ENCODE results near the gene PCBP2.

- TF ChIP-seq EZH2 (IDR thresholded peaks at IDR 0.05; ENCODE audit: insufficient read depth, poor library complexity, severe bottlenecking): no peak
- no peak for TF ChIP-seq EZH2phosphoT487 (IDR thresholded peaks at IDR 0.05; ENCODE audit: insufficient read depth, low read depth)
Observed at GRCh38 chr12:53418221-53418620, 33.7 kb upstream of the PCBP2 start.

All from GM23248 (cell line).